Vagina (tissue), 2 donors: Measurements from ENCODE around the gene FGF1. TPM values are rescaled to one million over a fixed set of nuclear protein-coding genes. Genes with fewer than 3 reads are reported as not detected.

Experiments used
- DNase-seq, 2 donors: peaks; one replicate each; pipeline ENCODE4 v3.0.0-alpha.2; 2017; ENCODE audit errors: extremely low spot score in 2 of 2
- H3K27ac ChIP-seq: fragments of 200-600 bp; sonication (generic); one replicate; pipeline ENCODE4 v1.5.1; 2019
- H3K27me3 ChIP-seq: fragments of 200-600 bp; sonication (generic); one replicate; pipeline ENCODE4 v1.5.1; 2019
- H3K36me3 ChIP-seq, 2 donors: fragments of 200-600 bp; sonication (generic); one replicate each; pipeline ENCODE4 v1.5.1; 2017 to 2019
- H3K4me1 ChIP-seq: fragments of 200-600 bp; sonication (generic); one replicate; pipeline ENCODE4 v1.5.1; 2019
- H3K4me3 ChIP-seq, 2 donors: fragments of 200-600 bp; sonication (generic); 1 replicate in 1 of 2; 2 replicates in 1 of 2; pipeline ENCODE4 v1.5.1; 2016 to 2019
- H3K9me3 ChIP-seq: fragments of 200-600 bp; sonication (generic); one replicate; pipeline ENCODE4 v1.5.1; 2019
- CTCF ChIP-seq, 3 experiments: fragments of 450-650 bp in 2 of 3; fragments of 200-600 bp in 1 of 3; sonication (generic) in 1 of 3; IDR thresholded peaks; one replicate each; pipeline ENCODE4 v1.5.1; 2017 to 2019; ENCODE audit warnings: antibody characterized with exemption in 3 of 3, mild to moderate bottlenecking in 2 of 3, moderate library complexity in 2 of 3
- POLR2A ChIP-seq, 2 donors: fragments of 450-650 bp; IDR thresholded peaks; one replicate each; pipeline ENCODE4 v1.6.1; 2017; ENCODE audit warnings: antibody characterized with exemption in 2 of 2, mild to moderate bottlenecking in 2 of 2, moderate library complexity in 2 of 2
- POLR2AphosphoS5 ChIP-seq, 2 donors: sonication (generic); formaldehyde crosslinking; IDR thresholded peaks; one replicate each; pipeline ENCODE4 v1.9.0; 2017; ENCODE audit warnings: antibody characterized with exemption in 2 of 2, mild to moderate bottlenecking in 2 of 2, low read depth in 1 of 2; ENCODE audit not compliant: insufficient read depth in 1 of 2
- intact Hi-C: fragments of 100-400 bp; cut with DNase I; formaldehyde crosslinking; loops from one replicate; pipeline ENCODE4 v1.15.1; 2023
- total RNA-seq: library from RNA; depleted of rRNA; stranded (reverse); fragments of >200 nt; gene quantifications from one replicate; pipeline ENCODE4 v1.2.3, GENCODE V29; 2016

FGF1 gene
- total RNA-seq, 1 donor from 2014 or later, result 2.0 TPM

- H3K27me3 ChIP-seq, result no peaks in the 10 kb centered on the region
- peak overlapping the region in 1 of 2 donors; percentile 24 for H3K4me3 ChIP-seq
- no peak overlapping the region for H3K27ac ChIP-seq
These were observed 1.3 kb downstream of the FGF1 start for GRCh38 chr5:142684508-142685041.

DNA sequence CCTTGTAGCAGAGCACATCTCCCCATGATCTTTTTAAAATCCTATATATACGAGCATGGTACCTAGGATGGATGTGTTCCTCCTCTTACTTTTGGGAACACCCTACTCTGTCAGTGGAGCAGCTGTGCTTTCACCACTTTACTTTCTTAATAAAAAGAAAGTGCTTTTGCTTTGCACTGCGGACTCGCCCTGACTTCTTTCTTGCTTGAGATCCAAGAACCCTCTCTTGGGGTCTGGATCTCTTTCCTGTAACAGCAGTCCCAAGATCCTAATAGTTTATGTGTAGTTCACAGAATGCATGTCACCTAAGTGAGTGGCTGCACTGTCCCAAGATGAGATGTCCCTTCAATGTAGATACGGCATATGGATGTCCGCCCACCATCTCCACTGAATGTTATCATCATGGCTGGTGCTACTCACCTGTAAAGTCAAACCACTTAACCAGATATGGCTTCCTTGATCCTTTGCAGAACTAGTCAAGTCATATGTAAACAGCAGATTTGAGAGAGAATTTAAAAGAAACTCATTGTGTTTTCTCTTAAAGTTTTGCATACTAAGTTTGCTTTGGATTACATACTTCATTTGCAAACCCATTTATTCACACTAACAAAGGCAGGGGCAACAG, 1.9 kb downstream of the FGF1 start:
- no peak for DNase-seq
- Histone ChIP-seq H3K27me3 (no peaks in the 10 kb centered on the region), H3K4me3 (no peak overlapping the region), H3K9me3 (no peaks in the 10 kb centered on the region), H3K27ac (no peak overlapping the region), H3K36me3 (no peaks in the 10 kb centered on the region), H3K4me1 (peaks cover 20% of the 10 kb centered on the region)
- intact Hi-C loops, result no loop called here
- TF ChIP-seq CTCF (IDR thresholded peaks at IDR 0.05) (no peak), POLR2A (IDR thresholded peaks at IDR 0.05) (no peak), POLR2AphosphoS5 (IDR thresholded peaks at IDR 0.05; ENCODE audit: insufficient read depth in 1 of 2, low read depth in 1 of 2) (no peak)

More at GRCh38 chr5:142684508-142685041, 1.3 kb downstream of the FGF1 start:
- Histone ChIP-seq H3K4me1 (peaks cover 20% of the 10 kb centered on the region), H3K36me3 (no peaks in the 10 kb centered on the region), H3K9me3 (no peaks in the 10 kb centered on the region)
- no peak for DNase-seq
- no peak for TF ChIP-seq POLR2A (IDR thresholded peaks at IDR 0.05)
- no peak for TF ChIP-seq POLR2AphosphoS5 (IDR thresholded peaks at IDR 0.05; ENCODE audit: insufficient read depth in 1 of 2, low read depth in 1 of 2)
- TF ChIP-seq CTCF (IDR thresholded peaks at IDR 0.05), result no peak
- intact Hi-C loops, result no loop called here

- H3K4me3 ChIP-seq, result no peak overlapping the region
- peaks cover 20% of the 10 kb centered on the region for H3K4me1 ChIP-seq
- TF ChIP-seq POLR2A (IDR thresholded peaks at IDR 0.05), result no peak
- TF ChIP-seq CTCF (IDR thresholded peaks at IDR 0.05), result no peak
- TF ChIP-seq POLR2AphosphoS5 (IDR thresholded peaks at IDR 0.05; ENCODE audit: insufficient read depth in 1 of 2, low read depth in 1 of 2), result no peak
- DNase-seq, result no peak
- H3K9me3 ChIP-seq, result no peaks in the 10 kb centered on the region
- intact Hi-C loops, result no loop called here
- H3K36me3 ChIP-seq, result no peaks in the 10 kb centered on the region
- no peak overlapping the region for H3K27ac ChIP-seq
- no peaks in the 10 kb centered on the region for H3K27me3 ChIP-seq
These were observed 2.8 kb downstream of the FGF1 start for GRCh38 chr5:142683116-142683515.

GRCh38 chr5:142680605-142681259, 5.2 kb downstream of the FGF1 start:
- peaks cover 14% of the 10 kb centered on the region for H3K4me1 ChIP-seq
- H3K27me3 ChIP-seq, result no peaks in the 10 kb centered on the region
- no peak for DNase-seq
- TF ChIP-seq POLR2AphosphoS5 (IDR thresholded peaks at IDR 0.05; ENCODE audit: insufficient read depth in 1 of 2, low read depth in 1 of 2) (peak in 1 of 2 donors; percentile 82), POLR2A (IDR thresholded peaks at IDR 0.05) (no peak)
- H3K27ac ChIP-seq, result no peak overlapping the region
- H3K36me3 ChIP-seq, result no peaks in the 10 kb centered on the region
- H3K9me3 ChIP-seq, result no peaks in the 10 kb centered on the region
- intact Hi-C loops, result no loop called here
- no peak overlapping the region for H3K4me3 ChIP-seq

- DNase-seq, result no peak
- TF ChIP-seq POLR2A (IDR thresholded peaks at IDR 0.05) (no peak), CTCF (IDR thresholded peaks at IDR 0.05) (no peak), POLR2AphosphoS5 (IDR thresholded peaks at IDR 0.05; ENCODE audit: insufficient read depth in 1 of 2, low read depth in 1 of 2) (no peak)
- H3K36me3 ChIP-seq, result no peaks in the 10 kb centered on the region
- no peak overlapping the region for H3K4me3 ChIP-seq
- no peaks in the 10 kb centered on the region for H3K9me3 ChIP-seq
- H3K4me1 ChIP-seq, result peaks cover 7% of the 10 kb centered on the region
- H3K27me3 ChIP-seq, result no peaks in the 10 kb centered on the region
- H3K27ac ChIP-seq, result no peak overlapping the region
- intact Hi-C loops, result no loop called here
These were observed 6.1 kb downstream of the FGF1 start for GRCh38 chr5:142679744-142680143.
